ENCODE results near the gene IL17REL.

DNA sequence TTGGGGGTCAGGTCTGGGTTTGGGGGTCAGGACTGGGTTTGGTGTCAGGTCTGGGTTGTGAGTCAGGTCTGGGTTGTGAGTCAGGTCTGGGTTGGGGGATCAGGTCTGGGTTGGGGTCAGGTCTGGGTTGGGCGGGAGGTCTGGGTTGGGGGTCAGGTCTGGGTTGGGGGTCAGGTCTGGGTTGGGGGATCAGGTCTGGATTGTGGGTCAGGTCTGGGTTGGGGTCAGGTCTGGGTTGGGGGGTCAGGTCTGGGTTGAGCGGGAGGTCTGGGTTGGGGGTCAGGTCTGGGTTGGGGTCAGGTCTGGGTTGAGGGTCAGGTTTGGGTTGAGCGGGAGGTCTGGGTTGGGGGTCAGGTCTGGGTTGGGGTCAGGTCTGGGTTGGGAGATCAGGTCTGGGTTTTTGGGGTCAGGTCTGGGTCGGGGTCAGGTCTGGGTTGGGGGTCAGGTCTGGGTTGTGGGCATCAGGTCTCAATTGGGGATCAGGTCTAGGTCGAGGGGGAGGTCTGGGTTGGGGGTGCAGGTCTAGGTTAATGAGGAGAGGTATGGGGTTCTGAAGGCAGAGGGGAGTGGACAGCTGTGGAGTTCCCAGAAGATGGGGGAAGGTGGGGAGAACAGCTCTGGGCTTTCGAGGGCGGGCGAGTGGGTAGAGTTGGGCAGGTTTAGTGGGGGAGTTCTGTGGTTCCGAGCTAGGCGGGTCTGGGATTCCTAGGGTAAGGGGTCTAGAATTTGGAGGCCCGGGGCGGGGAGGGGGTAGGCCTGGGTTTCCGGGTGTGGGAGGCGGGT lies 44.9 kb upstream of the IL17REL start:
- TF ChIP-seq, protein P1, sequence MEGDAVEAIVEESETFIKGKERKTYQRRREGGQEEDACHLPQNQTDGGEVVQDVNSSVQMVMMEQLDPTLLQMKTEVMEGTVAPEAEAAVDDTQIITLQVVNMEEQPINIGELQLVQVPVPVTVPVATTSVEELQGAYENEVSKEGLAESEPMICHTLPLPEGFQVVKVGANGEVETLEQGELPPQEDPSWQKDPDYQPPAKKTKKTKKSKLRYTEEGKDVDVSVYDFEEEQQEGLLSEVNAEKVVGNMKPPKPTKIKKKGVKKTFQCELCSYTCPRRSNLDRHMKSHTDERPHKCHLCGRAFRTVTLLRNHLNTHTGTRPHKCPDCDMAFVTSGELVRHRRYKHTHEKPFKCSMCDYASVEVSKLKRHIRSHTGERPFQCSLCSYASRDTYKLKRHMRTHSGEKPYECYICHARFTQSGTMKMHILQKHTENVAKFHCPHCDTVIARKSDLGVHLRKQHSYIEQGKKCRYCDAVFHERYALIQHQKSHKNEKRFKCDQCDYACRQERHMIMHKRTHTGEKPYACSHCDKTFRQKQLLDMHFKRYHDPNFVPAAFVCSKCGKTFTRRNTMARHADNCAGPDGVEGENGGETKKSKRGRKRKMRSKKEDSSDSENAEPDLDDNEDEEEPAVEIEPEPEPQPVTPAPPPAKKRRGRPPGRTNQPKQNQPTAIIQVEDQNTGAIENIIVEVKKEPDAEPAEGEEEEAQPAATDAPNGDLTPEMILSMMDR (IDR thresholded peaks at IDR 0.05): no peak
- no peak for TF ChIP-seq POLR2AphosphoS5 (IDR thresholded peaks at IDR 0.05)
